Measurements from ENCODE around the gene NXPH2.

- TF ChIP-seq, protein P1, sequence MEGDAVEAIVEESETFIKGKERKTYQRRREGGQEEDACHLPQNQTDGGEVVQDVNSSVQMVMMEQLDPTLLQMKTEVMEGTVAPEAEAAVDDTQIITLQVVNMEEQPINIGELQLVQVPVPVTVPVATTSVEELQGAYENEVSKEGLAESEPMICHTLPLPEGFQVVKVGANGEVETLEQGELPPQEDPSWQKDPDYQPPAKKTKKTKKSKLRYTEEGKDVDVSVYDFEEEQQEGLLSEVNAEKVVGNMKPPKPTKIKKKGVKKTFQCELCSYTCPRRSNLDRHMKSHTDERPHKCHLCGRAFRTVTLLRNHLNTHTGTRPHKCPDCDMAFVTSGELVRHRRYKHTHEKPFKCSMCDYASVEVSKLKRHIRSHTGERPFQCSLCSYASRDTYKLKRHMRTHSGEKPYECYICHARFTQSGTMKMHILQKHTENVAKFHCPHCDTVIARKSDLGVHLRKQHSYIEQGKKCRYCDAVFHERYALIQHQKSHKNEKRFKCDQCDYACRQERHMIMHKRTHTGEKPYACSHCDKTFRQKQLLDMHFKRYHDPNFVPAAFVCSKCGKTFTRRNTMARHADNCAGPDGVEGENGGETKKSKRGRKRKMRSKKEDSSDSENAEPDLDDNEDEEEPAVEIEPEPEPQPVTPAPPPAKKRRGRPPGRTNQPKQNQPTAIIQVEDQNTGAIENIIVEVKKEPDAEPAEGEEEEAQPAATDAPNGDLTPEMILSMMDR (IDR thresholded peaks at IDR 0.05; ENCODE audit: insufficient read depth, low read depth, low read length), result no peak
- TF ChIP-seq EZH2 (IDR thresholded peaks at IDR 0.05; ENCODE audit: insufficient read depth, low read length), result no peak
These were observed 90.5 kb downstream of the NXPH2 start for GRCh38 chr2:138689705-138690104.

All from astrocyte (in vitro differentiated cells and primary cell).